Measurements from ENCODE around the gene ZNF74.
"Not testable (repeated sequence)": the region's sequence is repeated elsewhere in the genome, so short reads cannot be mapped to it uniquely, and the experiment has no call there.

- not testable (repeated sequence) for TF ChIP-seq RARB (CRISPR knock-in tag; IDR thresholded peaks at IDR 0.05); TOX (CRISPR knock-in tag; IDR thresholded peaks at IDR 0.05; ENCODE audit: borderline replicate concordance); PATZ1 (CRISPR knock-in tag; IDR thresholded peaks at IDR 0.05; ENCODE audit: borderline replicate concordance); ZNF8 (CRISPR knock-in tag; IDR thresholded peaks at IDR 0.05); ZFP3 (CRISPR knock-in tag; IDR thresholded peaks at IDR 0.05); CREB5 (CRISPR knock-in tag; IDR thresholded peaks at IDR 0.05; ENCODE audit: low read depth); ZNF565 (CRISPR knock-in tag; conservative IDR thresholded peaks at IDR 0.05; ENCODE audit: low read depth); ZNF70 (CRISPR knock-in tag; IDR thresholded peaks at IDR 0.05); ZC3H10 (CRISPR knock-in tag; IDR thresholded peaks at IDR 0.05); TCF4 (CRISPR knock-in tag; IDR thresholded peaks at IDR 0.05; ENCODE audit: borderline replicate concordance); ARNTL (CRISPR knock-in tag; IDR thresholded peaks at IDR 0.05; ENCODE audit: borderline replicate concordance, low read depth); ESRRG (CRISPR knock-in tag; IDR thresholded peaks at IDR 0.05); SNAI2 (CRISPR knock-in tag; IDR thresholded peaks at IDR 0.05)
Measured at GRCh38 chr22:20360261-20360660, 33.7 kb upstream of the ZNF74 start.
